Fibroblast of the aortic adventitia (primary cell): ENCODE results near the gene SCRN2. TPM values are rescaled to one million over a fixed set of nuclear protein-coding genes. Genes with fewer than 3 reads are reported as not detected.

Experiments
- DNase-seq: peaks from one replicate; pipeline ENCODE4 v3.0.0-alpha.2; 2010; ENCODE audit warnings: low read depth
- H3K4me3 ChIP-seq: 2 replicates; pipeline ENCODE4 v1.5.1; 2011; ENCODE audit warnings: low read depth, mild to moderate bottlenecking, control low read depth, low read length, moderate library complexity
- total RNA-seq: library from RNA; depleted of rRNA; stranded (reverse); fragments of >200 nt; gene quantifications from 2 replicates; pipeline ENCODE4 v1.2.3, GENCODE V29; 2012; ENCODE audit warnings: low replicate concordance
- TF ChIP-seq, protein P1 (sequence below): IDR thresholded peaks from 2 replicates; pipeline ENCODE4 v1.5.1; 2011; ENCODE audit warnings: mild to moderate bottlenecking, low read length, control low read depth, inconsistent platforms; ENCODE audit not compliant: insufficient read depth

SCRN2 gene
- total RNA-seq, 1 donor: 14.7 TPM

DNA sequence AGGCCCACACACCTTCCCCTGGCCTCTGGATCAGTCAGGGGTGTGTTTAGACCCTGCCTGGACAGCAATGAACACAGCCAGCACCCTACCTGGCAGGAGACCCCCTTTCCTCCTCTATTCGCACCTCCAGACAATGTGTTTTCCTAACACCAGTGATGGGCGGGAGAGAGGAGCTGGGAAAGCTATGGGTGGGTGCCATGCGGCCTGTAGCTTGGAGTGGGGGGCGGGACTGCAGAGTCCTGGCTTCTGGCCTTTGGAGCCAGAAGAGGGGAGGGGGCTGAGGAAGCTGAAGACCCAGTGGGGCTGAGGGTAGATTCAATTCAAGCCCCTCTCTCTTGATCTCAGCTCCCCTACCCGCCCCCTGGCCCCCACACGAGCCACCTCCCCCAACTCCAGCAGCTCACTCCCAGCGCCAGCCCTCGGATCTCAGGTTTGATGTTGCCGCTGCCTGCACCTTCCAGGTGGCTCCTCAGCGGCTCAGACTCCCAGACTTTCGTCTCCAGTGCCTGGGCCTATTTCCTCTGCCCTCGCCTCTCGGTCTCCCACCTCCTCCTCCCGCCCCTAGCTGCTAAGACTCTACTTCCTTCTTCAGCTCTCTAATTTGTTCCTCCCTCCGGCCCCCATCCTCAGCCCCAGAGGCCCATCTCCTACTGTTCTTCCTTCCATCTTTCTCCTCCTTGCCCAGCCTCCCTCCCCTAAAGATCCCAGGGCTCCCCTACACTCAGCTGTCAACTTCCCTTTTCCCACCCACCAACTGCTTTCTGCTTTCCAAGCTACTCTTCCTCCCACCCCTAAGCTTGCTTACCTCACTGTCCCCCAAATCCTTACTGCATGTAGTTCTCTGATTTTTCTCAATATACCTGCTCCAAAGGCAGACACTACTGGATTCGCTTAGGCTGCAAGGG, 16.7 kb upstream of the SCRN2 start:
- DNase-seq: no peak
- TF ChIP-seq, protein P1, sequence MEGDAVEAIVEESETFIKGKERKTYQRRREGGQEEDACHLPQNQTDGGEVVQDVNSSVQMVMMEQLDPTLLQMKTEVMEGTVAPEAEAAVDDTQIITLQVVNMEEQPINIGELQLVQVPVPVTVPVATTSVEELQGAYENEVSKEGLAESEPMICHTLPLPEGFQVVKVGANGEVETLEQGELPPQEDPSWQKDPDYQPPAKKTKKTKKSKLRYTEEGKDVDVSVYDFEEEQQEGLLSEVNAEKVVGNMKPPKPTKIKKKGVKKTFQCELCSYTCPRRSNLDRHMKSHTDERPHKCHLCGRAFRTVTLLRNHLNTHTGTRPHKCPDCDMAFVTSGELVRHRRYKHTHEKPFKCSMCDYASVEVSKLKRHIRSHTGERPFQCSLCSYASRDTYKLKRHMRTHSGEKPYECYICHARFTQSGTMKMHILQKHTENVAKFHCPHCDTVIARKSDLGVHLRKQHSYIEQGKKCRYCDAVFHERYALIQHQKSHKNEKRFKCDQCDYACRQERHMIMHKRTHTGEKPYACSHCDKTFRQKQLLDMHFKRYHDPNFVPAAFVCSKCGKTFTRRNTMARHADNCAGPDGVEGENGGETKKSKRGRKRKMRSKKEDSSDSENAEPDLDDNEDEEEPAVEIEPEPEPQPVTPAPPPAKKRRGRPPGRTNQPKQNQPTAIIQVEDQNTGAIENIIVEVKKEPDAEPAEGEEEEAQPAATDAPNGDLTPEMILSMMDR: no peak
- no peak overlapping the region for H3K4me3 ChIP-seq

- no peak for DNase-seq
- no peak overlapping the region for H3K4me3 ChIP-seq
- TF ChIP-seq, protein P1: no peak
Measured at GRCh38 chr17:47856830-47857229, 15.8 kb upstream of the SCRN2 start.

DNA sequence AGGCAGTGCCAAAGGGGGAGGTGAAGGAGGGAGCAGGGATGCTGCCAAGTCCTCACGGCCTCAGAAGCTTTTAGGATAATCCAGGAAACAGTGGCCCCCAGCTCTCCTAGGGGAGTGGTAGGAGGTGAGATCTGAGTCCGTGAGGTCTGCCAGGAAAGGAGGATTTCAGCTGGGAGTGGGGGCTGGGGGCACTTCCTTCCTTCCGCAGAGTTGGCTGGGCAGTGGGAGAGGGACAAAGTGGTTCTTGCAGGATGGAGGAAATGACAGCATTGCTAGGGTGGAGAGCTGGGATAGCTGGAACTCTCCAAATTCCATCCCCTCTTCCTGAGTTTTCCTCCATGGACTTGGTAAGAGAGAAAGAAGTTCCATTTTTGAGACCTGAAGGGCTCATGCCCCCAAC, 14.7 kb upstream of the SCRN2 start:
- DNase-seq: no peak
- TF ChIP-seq, protein P1: no peak
- no peak overlapping the region for H3K4me3 ChIP-seq

GRCh38 chr17:47853616-47854015, 12.5 kb upstream of the SCRN2 start:
- TF ChIP-seq, protein P1: no peak
- DNase-seq: no peak
- no peak overlapping the region for H3K4me3 ChIP-seq

- no peak overlapping the region for H3K4me3 ChIP-seq
- DNase-seq: peak; percentile 24
- TF ChIP-seq, protein P1: no peak
Measured at GRCh38 chr17:47852113-47852949, 11.3 kb upstream of the SCRN2 start.

DNA sequence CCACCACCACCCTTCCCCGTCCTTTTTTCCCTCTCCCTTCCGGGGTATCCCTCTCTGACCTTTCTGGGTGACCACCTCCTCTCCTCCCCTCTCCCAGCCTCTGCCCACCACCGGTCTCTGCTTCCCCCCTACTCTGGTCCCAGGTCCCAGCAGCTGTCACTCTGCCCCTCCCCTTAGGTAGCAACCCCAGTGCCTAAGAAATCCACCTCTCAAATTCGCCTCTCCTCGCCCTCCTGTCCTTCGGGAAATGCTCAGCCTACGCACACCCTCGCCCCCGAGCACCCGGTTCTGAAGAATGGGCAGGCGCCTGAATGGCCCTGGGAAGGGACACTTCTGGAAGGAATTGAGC, 10.7 kb upstream of the SCRN2 start:
- TF ChIP-seq, protein P1: no peak
- DNase-seq: no peak
- H3K4me3 ChIP-seq: no peak overlapping the region
